D721Med (cell line): ENCODE results near the gene MIOX.
"Not testable (repeated sequence)": the region's sequence is repeated elsewhere in the genome, so short reads cannot be mapped to it uniquely, and the experiment has no call there.

Experiments
- DNase-seq: peaks from one replicate; pipeline ENCODE4 v3.0.0; 2011; ENCODE audit warnings: low spot score; ENCODE audit not compliant: insufficient read length
- FAIRE-seq: peaks from 2 replicates; lab custom pipeline; 2011; peaks lifted over from hg19 to GRCh38; lab: Jason Lieb, UNC
- TF ChIP-seq, protein P1 (sequence below): IDR thresholded peaks from 2 replicates; pipeline ENCODE4 v1.5.1; 2012; ENCODE audit warnings: mild to moderate bottlenecking, control low read depth; ENCODE audit not compliant: insufficient read depth; ENCODE audit errors: missing control alignments

Gene MIOX

DNA sequence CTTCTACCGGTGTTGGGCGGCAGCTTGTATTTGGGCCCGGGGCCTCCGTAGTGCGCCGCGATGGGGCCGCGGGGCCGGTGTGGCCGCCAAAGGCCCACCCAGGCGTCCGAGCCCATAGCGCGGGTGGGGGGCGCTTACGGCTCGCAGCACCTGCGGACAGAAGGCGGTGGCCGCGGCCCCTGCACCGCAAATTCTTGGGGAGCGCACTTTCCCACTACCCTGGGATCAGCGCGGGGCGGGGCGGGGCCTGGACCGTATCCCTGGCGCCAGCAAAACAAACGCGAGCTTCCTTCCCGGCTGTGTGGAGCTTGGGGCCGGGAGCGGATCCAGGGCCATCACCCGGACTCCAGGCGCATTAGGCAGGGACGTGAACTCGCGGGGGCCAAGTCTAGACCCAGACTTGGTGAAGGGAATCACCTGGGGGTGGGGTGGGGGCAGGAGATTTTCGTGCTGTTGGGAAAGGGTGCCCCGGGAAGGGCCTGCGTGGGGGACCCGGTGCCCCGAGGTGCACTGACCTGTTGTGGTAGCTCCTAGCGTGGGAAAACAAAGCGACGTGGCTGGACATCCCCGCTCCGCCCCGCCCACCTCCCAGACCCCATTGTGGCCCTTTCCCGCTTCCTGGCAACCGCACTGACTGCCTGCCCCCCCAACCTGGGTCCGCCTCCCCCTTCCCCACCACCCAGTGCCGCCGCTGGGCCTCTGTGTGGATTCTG is 45.5 kb downstream of the MIOX start:
- DNase-seq (no peak), FAIRE-seq (no peak)
- TF ChIP-seq, protein P1, sequence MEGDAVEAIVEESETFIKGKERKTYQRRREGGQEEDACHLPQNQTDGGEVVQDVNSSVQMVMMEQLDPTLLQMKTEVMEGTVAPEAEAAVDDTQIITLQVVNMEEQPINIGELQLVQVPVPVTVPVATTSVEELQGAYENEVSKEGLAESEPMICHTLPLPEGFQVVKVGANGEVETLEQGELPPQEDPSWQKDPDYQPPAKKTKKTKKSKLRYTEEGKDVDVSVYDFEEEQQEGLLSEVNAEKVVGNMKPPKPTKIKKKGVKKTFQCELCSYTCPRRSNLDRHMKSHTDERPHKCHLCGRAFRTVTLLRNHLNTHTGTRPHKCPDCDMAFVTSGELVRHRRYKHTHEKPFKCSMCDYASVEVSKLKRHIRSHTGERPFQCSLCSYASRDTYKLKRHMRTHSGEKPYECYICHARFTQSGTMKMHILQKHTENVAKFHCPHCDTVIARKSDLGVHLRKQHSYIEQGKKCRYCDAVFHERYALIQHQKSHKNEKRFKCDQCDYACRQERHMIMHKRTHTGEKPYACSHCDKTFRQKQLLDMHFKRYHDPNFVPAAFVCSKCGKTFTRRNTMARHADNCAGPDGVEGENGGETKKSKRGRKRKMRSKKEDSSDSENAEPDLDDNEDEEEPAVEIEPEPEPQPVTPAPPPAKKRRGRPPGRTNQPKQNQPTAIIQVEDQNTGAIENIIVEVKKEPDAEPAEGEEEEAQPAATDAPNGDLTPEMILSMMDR, result no peak

DNA sequence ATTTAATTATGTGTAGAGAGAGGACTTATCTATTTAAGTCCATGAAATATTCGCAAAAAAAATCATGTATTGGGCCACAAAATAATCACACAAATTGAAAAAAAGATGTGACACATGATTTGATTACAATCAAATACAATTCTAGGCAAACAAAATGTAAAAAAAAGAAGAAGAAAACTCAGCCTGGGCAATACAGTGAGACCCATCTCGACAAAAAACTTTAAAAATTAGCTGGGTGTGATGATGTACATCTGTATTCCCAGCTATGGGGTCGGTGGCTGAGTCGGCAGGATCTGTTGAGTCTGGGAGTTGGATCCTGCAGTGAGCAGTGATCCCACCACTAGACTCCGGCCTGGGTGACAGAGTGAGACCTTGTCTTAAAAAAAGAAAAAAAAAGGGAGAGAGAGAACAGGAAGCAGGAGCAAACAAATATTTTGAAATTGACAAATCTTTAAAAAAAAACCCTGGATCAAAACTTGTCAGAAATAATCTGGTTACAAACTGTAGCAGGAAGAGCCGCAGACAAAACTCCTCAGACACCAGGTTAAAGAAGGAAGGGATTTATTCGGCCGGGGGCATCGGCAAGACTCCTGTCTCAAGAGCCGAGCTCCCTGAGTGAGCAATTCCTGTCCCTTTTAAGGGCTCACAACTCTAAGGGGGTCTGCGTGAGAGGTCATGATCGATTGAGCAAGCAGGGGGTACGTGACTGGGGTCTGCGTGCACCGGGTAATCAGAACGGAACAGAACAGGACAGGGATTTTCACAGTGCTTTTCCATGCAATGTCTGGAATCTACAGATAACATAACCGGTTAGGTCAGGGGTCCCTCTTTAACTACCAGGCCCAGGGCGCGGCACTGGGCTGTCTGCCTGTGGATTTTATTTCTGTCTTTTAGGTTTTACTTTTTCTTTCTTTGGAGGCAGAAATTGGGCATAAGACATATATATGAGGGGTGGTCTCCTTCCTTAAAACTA is 46.5 kb downstream of the MIOX start:
- TF ChIP-seq, protein P1, result no peak
- DNase-seq, result no peak
- FAIRE-seq, result no peak

DNA sequence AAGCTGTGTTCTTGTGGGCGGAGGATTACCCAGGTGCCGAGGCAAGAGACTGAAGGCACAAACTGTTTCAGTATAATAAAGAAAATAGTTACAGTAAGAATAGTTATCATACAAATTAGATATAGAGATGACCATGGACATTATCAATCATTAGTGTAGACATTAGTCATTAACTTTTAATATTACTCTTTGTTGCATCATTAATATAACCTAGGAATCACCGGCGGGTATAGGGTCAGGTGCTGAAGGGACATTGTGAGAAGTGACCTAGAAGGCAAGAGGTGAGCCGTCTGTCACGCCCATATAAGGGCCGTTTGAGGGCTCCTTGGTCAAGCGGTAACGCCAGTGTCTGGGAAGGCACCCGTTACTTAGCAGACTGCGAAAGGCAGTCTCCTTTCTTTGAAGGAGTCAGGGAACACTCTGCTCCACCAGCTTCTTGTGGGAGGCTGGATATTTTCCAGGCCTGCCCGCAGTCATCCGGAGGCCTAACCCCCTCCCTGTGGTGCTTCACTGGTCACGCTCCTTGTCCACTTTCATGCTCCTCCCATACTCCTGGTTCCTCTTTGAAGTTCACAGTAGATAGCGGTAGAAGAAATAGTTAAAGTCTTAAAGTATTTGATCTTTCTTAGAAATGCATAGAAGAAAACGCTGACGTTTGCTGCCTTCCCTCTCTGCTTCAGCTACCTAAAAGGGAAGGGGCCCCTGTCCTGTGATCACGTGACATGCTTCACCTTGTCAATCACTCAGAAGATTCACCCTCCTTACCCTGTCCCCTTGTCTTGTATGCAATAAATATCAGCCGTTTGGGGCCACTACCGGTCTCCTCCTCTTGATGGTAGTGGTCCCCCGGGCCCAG is 47.4 kb downstream of the MIOX start:
- not testable (repeated sequence) for FAIRE-seq, DNase-seq

DNA sequence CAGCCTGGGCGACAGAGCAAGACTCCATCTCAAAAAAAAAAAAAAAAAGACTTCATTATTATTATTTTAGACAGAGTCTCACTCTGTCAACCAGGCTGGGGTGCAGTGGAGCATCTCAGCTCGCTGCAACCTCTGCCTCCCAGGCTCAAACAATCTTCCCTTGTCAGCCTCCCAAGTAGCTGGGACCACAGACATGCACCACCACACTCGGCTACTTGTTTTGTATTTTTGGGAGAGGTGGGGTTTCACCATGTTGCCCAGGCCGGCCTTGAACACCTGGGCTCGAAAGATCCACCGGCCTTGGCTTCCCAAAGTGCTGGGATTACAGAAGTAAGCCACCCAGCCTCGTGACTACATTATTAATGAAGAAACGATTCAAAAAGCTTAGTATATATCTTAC is 48.5 kb downstream of the MIOX start:
- no peak for DNase-seq
- TF ChIP-seq, protein P1, result no peak
- FAIRE-seq, result no peak

DNA sequence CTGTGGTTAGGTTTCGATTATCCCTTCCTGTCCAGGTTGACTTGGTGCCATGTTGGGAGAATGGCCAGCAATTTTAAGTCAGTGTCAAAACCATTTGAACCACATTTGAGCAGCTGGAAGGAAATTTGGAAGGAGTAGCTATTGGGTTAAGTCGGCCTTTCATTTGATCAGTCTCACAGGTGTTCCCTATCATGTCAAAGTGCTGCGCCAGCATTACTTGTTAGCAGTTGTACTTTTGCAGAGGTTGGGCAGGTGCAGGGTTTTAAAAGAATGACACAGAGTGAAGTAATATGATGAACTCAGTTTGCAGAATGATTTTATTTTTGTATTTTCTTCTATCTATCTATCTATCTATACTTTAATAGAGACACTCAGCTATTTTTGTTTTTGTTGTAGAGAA is 49.6 kb downstream of the MIOX start:
- DNase-seq (no peak), FAIRE-seq (no peak)
- TF ChIP-seq, protein P1, result no peak

DNA sequence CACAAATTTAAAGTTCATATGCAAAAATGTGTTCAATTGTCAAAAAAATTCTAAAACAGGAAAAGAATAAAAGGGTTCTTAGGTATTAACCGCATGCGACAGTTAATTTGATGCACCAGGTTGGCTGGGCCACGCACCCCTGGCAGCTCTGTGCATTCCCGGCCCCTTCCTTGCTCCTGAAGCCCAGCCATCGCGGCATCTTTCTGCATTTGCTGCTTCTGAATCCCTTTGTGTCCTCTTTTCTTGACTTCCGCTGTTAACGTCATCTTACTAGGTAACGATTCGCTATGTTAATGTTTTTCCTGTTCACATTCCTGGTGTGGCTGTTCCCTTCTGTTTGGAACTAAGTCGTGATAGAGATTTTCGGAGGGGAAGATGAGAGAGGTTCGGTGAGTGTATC is 51.1 kb downstream of the MIOX start:
- DNase-seq (no peak), FAIRE-seq (no peak)
- TF ChIP-seq, protein P1, result no peak
